Subcutaneous adipose tissue (tissue), 4 donors: Measurements from ENCODE around the gene VAV2. TPM values are rescaled to one million over a fixed set of nuclear protein-coding genes. Genes with fewer than 3 reads are reported as not detected.

Experiments
- total RNA-seq, 4 donors: library from RNA; depleted of rRNA; stranded (reverse); fragments of >200 nt; gene quantifications; one replicate each; pipeline ENCODE4 v1.1.0, GENCODE V29; 2016
- TF ChIP-seq, protein P1 (sequence below): fragments of 450-650 bp; IDR thresholded peaks from one replicate; pipeline ENCODE4 v1.5.1; 2016; ENCODE audit warnings: low read depth, mild to moderate bottlenecking, control low read depth, antibody characterized with exemption, moderate library complexity

The VAV2 gene
- total RNA-seq, 4 donors from 2014 or later: 3.6 to 6.8 (median 4.8) TPM

GRCh38 chr9:133785753-133786370, 206.3 kb downstream of the VAV2 start:
- TF ChIP-seq, protein P1, sequence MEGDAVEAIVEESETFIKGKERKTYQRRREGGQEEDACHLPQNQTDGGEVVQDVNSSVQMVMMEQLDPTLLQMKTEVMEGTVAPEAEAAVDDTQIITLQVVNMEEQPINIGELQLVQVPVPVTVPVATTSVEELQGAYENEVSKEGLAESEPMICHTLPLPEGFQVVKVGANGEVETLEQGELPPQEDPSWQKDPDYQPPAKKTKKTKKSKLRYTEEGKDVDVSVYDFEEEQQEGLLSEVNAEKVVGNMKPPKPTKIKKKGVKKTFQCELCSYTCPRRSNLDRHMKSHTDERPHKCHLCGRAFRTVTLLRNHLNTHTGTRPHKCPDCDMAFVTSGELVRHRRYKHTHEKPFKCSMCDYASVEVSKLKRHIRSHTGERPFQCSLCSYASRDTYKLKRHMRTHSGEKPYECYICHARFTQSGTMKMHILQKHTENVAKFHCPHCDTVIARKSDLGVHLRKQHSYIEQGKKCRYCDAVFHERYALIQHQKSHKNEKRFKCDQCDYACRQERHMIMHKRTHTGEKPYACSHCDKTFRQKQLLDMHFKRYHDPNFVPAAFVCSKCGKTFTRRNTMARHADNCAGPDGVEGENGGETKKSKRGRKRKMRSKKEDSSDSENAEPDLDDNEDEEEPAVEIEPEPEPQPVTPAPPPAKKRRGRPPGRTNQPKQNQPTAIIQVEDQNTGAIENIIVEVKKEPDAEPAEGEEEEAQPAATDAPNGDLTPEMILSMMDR: no peak

- TF ChIP-seq, protein P1: no peak
Observed at GRCh38 chr9:133784731-133785561, 207.2 kb downstream of the VAV2 start.

GRCh38 chr9:133783331-133783731, 208.8 kb downstream of the VAV2 start:
- TF ChIP-seq, protein P1: no peak

- TF ChIP-seq, protein P1: no peak
Observed at GRCh38 chr9:133782157-133783130, 209.7 kb downstream of the VAV2 start.

DNA sequence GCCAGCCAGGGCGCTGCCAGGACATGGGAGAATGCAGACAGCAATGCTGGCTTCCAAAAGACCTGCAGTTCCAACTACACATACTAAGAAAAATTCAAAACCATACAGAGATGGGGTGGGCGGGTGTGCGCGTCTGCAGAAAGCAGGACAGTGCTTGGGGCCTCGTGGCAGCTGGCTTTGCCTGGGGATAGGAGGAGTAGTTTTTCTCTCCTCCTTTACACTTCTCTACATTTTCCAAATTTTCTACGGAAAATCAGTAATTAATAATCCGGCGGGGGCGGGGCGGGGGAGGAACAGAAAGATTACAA, 210.3 kb downstream of the VAV2 start:
- TF ChIP-seq, protein P1: no peak

- TF ChIP-seq, protein P1: no peak
Observed at GRCh38 chr9:133780962-133781827, 210.9 kb downstream of the VAV2 start.
